Vagina (tissue), 2 donors: ENCODE data around the gene WDFY1.

Source experiments
- POLR2A ChIP-seq, 2 donors: fragments of 450-650 bp; IDR thresholded peaks; one replicate each; pipeline ENCODE4 v1.6.1; 2017; ENCODE audit warnings: antibody characterized with exemption in 2 of 2, mild to moderate bottlenecking in 2 of 2, moderate library complexity in 2 of 2
- POLR2AphosphoS5 ChIP-seq, 2 donors: sonication (generic); formaldehyde crosslinking; IDR thresholded peaks; one replicate each; pipeline ENCODE4 v1.9.0; 2017; ENCODE audit warnings: antibody characterized with exemption in 2 of 2, mild to moderate bottlenecking in 2 of 2, low read depth in 1 of 2; ENCODE audit not compliant: insufficient read depth in 1 of 2
- TF ChIP-seq, protein P1 (sequence below), 3 experiments: fragments of 450-650 bp in 2 of 3; fragments of 200-600 bp in 1 of 3; sonication (generic) in 1 of 3; IDR thresholded peaks; one replicate each; pipeline ENCODE4 v1.5.1; 2017 to 2019; ENCODE audit warnings: antibody characterized with exemption in 3 of 3, mild to moderate bottlenecking in 2 of 3, moderate library complexity in 2 of 3

DNA sequence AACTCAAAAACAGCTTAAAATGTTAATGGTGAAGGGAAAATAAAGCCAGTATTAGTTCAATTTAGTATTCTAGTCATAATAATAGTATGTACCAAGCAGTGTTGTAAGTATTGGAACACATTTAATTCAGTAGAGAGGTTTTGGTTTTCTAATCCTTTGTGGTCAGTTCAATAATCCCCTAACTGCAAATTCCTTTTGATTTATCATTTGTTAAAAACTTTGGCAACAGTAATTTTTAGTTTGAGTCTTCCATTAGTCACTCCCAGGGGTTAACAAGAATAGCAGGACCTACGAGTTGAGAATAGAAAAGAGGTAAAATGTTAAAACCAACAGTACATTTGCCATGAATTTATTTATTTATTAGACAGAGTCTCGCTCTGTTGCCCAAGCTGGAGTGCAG, 22.8 kb upstream of the WDFY1 start:
- TF ChIP-seq, protein P1, sequence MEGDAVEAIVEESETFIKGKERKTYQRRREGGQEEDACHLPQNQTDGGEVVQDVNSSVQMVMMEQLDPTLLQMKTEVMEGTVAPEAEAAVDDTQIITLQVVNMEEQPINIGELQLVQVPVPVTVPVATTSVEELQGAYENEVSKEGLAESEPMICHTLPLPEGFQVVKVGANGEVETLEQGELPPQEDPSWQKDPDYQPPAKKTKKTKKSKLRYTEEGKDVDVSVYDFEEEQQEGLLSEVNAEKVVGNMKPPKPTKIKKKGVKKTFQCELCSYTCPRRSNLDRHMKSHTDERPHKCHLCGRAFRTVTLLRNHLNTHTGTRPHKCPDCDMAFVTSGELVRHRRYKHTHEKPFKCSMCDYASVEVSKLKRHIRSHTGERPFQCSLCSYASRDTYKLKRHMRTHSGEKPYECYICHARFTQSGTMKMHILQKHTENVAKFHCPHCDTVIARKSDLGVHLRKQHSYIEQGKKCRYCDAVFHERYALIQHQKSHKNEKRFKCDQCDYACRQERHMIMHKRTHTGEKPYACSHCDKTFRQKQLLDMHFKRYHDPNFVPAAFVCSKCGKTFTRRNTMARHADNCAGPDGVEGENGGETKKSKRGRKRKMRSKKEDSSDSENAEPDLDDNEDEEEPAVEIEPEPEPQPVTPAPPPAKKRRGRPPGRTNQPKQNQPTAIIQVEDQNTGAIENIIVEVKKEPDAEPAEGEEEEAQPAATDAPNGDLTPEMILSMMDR (IDR thresholded peaks at IDR 0.05): no peak
- no peak for TF ChIP-seq POLR2A (IDR thresholded peaks at IDR 0.05)
- no peak for TF ChIP-seq POLR2AphosphoS5 (IDR thresholded peaks at IDR 0.05; ENCODE audit: insufficient read depth in 1 of 2, low read depth in 1 of 2)
